CD14-positive monocyte (primary cell): Measurements from ENCODE around the gene DNTT. TPM values are rescaled to one million over a fixed set of nuclear protein-coding genes. Genes with fewer than 3 reads are reported as not detected.

Experiments used
- DNase-seq, 3 donors: peaks; one replicate each; pipeline ENCODE4 v3.0.0-alpha.2; 2011 to 2022
- H2AFZ ChIP-seq: 2 replicates; pipeline ENCODE4 v1.6.0; 2012; ENCODE audit warnings: mild to moderate bottlenecking, low read depth, low read length, inconsistent platforms; ENCODE audit not compliant: insufficient read depth, poor library complexity, severe bottlenecking
- H3K27ac ChIP-seq, 2 donors: 1 replicate in 1 of 2; 2 replicates in 1 of 2; pipeline ENCODE4 v1.5.1; 2012 to 2013; ENCODE audit warnings: low read length in 2 of 2, control low read depth in 1 of 2, inconsistent platforms in 1 of 2, low read depth in 1 of 2, mild to moderate bottlenecking in 1 of 2
- H3K27me3 ChIP-seq, 2 donors: one replicate each; pipeline versions ENCODE4 v1.6.0 to v1.6.1; 2011 to 2013; ENCODE audit warnings: low read length in 2 of 2; ENCODE audit not compliant: control insufficient read depth in 2 of 2, insufficient read depth in 2 of 2
- H3K36me3 ChIP-seq, 2 donors: replicated peaks in 1 of 2; 1 replicate in 1 of 2; 2 replicates in 1 of 2; pipeline versions ENCODE4 v1.5.1 to v1.6.1; 2012 to 2013; ENCODE audit warnings: low read length in 2 of 2, control low read depth in 1 of 2, inconsistent platforms in 1 of 2, mild to moderate bottlenecking in 1 of 2; ENCODE audit not compliant: insufficient read depth in 2 of 2, control insufficient read depth in 1 of 2
- H3K4me1 ChIP-seq, 2 donors: 1 replicate in 1 of 2; 2 replicates in 1 of 2; pipeline versions ENCODE4 v1.5.1 to v1.6.1; 2012 to 2013; ENCODE audit warnings: low read length in 2 of 2, control low read depth in 1 of 2, inconsistent platforms in 1 of 2, mild to moderate bottlenecking in 1 of 2, moderate library complexity in 1 of 2; ENCODE audit not compliant: insufficient read depth in 2 of 2, control insufficient read depth in 1 of 2
- H3K4me2 ChIP-seq: replicated peaks from 2 replicates; pipeline ENCODE3; 2012; ENCODE audit warnings: low read length, moderate library complexity, mild to moderate bottlenecking; ENCODE audit not compliant: poor library complexity, severe bottlenecking; ENCODE audit errors: extremely low read depth
- H3K4me3 ChIP-seq, 3 experiments: fragments of 200-600 bp in 1 of 3; sonication (generic) in 1 of 3; replicated peaks in 1 of 3; 1 replicate in 2 of 3; 2 replicates in 1 of 3; pipeline ENCODE4 v1.5.1; 2011 to 2013; ENCODE audit warnings: low read length in 3 of 3, mild to moderate bottlenecking in 3 of 3, control low read depth in 2 of 3, low read depth in 2 of 3, inconsistent platforms in 1 of 3, moderate library complexity in 1 of 3
- H3K79me2 ChIP-seq: 2 replicates; pipeline ENCODE4 v1.6.0; 2012; ENCODE audit warnings: mild to moderate bottlenecking, control low read depth, inconsistent platforms, low read length, moderate library complexity; ENCODE audit not compliant: insufficient read depth
- H3K9ac ChIP-seq: 2 replicates; pipeline ENCODE4 v1.6.0; 2017; ENCODE audit warnings: low read length, mild to moderate bottlenecking; ENCODE audit not compliant: insufficient read depth, poor library complexity, severe bottlenecking
- H3K9me3 ChIP-seq, 2 donors: replicated peaks in 1 of 2; 1 replicate in 1 of 2; 2 replicates in 1 of 2; pipeline versions ENCODE4 v1.5.1 to v1.6.1; 2012 to 2013; ENCODE audit warnings: low read length in 2 of 2, control low read depth in 1 of 2; ENCODE audit not compliant: control insufficient read depth in 1 of 2, insufficient read depth in 1 of 2
- H4K20me1 ChIP-seq: 2 replicates; pipeline ENCODE4 v1.6.0; 2012; ENCODE audit warnings: mild to moderate bottlenecking, low read length, control low read depth, moderate library complexity; ENCODE audit not compliant: insufficient read depth
- H3K27ac Mint-ChIP-seq, 7 donors: one replicate each; pipeline ENCODE4 v1.8.0; 2020; ENCODE audit warnings: mild to moderate bottlenecking in 7 of 7, mixed read lengths in 7 of 7, moderate library complexity in 6 of 7, inconsistent platforms in 2 of 7
- H3K27me3 Mint-ChIP-seq, 3 donors: one replicate each; pipeline ENCODE4 v1.8.0; 2021 to 2022; ENCODE audit warnings: low read depth in 3 of 3, mild to moderate bottlenecking in 3 of 3, mixed read lengths in 3 of 3, moderate library complexity in 3 of 3, inconsistent platforms in 1 of 3
- H3K36me3 Mint-ChIP-seq, 2 donors: one replicate each; pipeline ENCODE4 v1.8.0; 2020; ENCODE audit warnings: mixed read lengths in 2 of 2, inconsistent platforms in 1 of 2, mild to moderate bottlenecking in 1 of 2
- H3K4me1 Mint-ChIP-seq: one replicate; pipeline ENCODE4 v1.8.0; 2020; ENCODE audit warnings: mild to moderate bottlenecking, mixed read lengths
- H3K4me3 Mint-ChIP-seq, 2 donors: one replicate each; pipeline ENCODE4 v1.8.0; 2020; ENCODE audit warnings: mild to moderate bottlenecking in 2 of 2, mixed read lengths in 2 of 2, moderate library complexity in 1 of 2
- H3K9me3 Mint-ChIP-seq, 7 donors: one replicate each; pipeline ENCODE4 v1.8.0; 2020 to 2022; ENCODE audit warnings: mixed read lengths in 7 of 7, mild to moderate bottlenecking in 6 of 7, moderate library complexity in 6 of 7, inconsistent platforms in 2 of 7
- CTCF ChIP-seq: fragments of 200-600 bp; IDR thresholded peaks from one replicate; pipeline ENCODE4 v1.8.0; 2022; ENCODE audit warnings: antibody characterized with exemption, mild to moderate bottlenecking
- WGBS: methylation state at CpG from one replicate; pipeline ENCODE4 v1.1.5; 2013; ENCODE audit warnings: missing lambda C conversion rate; ENCODE audit not compliant: insufficient coverage; 5-methylcytosine and 5-hydroxymethylcytosine counted together
- intact Hi-C, 2 donors: fragments of 100-400 bp; cut with micrococcal nuclease; formaldehyde crosslinking; loops; one replicate each; pipeline versions ENCODE4 v1.15.0 to v1.15.1; 2023
- polyA plus RNA-seq, 3 donors: library from polyadenylated mRNA; depleted of rRNA in 1 of 3; unstranded in 2 of 3; stranded (reverse) in 1 of 3; fragments of 300-500 nt in 2 of 3; fragments of >200 nt in 1 of 3; fragmentation: Illumina TruSeq in 2 of 3; gene quantifications; 1 replicate in 2 of 3; 2 replicates in 1 of 3; pipeline ENCODE4 v1.2.3, GENCODE V29; 2012 to 2021

DNTT gene
- polyA plus RNA-seq, 3 donors = not detected

- Histone ChIP-seq H3K27ac (no peak overlapping the region), H3K27me3 (no peaks in the 10 kb centered on the region), H3K4me1 (no peaks in the 10 kb centered on the region), H3K4me2 (no peak overlapping the region), H3K9ac (no peak overlapping the region), H2AFZ (no peak overlapping the region), H3K79me2 (no peaks in the 10 kb centered on the region), H3K36me3 (no peaks in the 10 kb centered on the region), H3K4me3 (no peak overlapping the region), H4K20me1 (no peaks in the 10 kb centered on the region), H3K9me3 (peaks cover 3 to 7% of the 10 kb centered on the region in 2 donors)
- Mint-ChIP-seq H3K9me3 (peaks cover 2 to 14% (median 8%) of the 10 kb centered on the region in 7 donors), H3K4me3 (no peak overlapping the region), H3K36me3 (no peaks in the 10 kb centered on the region), H3K27ac (no peak overlapping the region), H3K4me1 (peaks cover 6% of the 10 kb centered on the region), H3K27me3 (peaks cover 0 to 3% (median 0%) of the 10 kb centered on the region in 3 donors)
- no peak for DNase-seq
- intact Hi-C loops = no loop called here
- 88% methylated on average over 3 of the region's 5 CpGs for WGBS
- TF ChIP-seq CTCF = no peak
Observed at GRCh38 chr10:96341219-96342182, 37.3 kb downstream of the DNTT start.

GRCh38 chr10:96342402-96342801 lies 38.2 kb downstream of the DNTT start:
- no CpG with 5 or more reads among the region's 4 CpGs for WGBS
- Histone ChIP-seq H3K9ac (no peak overlapping the region), H3K79me2 (no peaks in the 10 kb centered on the region), H2AFZ (no peak overlapping the region), H3K36me3 (no peaks in the 10 kb centered on the region), H3K4me1 (no peaks in the 10 kb centered on the region), H3K9me3 (peaks cover 5 to 7% of the 10 kb centered on the region in 2 donors), H3K27ac (no peak overlapping the region), H3K4me3 (no peak overlapping the region), H4K20me1 (no peaks in the 10 kb centered on the region), H3K4me2 (no peak overlapping the region), H3K27me3 (no peaks in the 10 kb centered on the region)
- Mint-ChIP-seq H3K27ac (no peak overlapping the region), H3K27me3 (peaks cover 0 to 1% (median under 1%) of the 10 kb centered on the region in 3 donors), H3K4me3 (no peak overlapping the region), H3K4me1 (peaks cover 6% of the 10 kb centered on the region), H3K36me3 (no peaks in the 10 kb centered on the region), H3K9me3 (peaks cover 6 to 19% (median 11%) of the 10 kb centered on the region in 7 donors)
- intact Hi-C loops = no loop called here
- no peak for DNase-seq
- TF ChIP-seq CTCF = no peak
